OCI-LY7 (cell line): ENCODE data around the gene CDYL. TPM values are rescaled to one million over a fixed set of nuclear protein-coding genes. Genes with fewer than 3 reads are reported as not detected.

ENCODE experiments used
- BruUV-seq: library from RNA; stranded (reverse); fragments of 400-500 nt; replicated peaks from 2 replicates; lab custom pipeline; 2021; lab: Mats Ljungman, UMichigan
- CTCF ChIA-PET: fragments of 300-600 bp; sonication (Branson Sonifier 250); formaldehyde crosslinking; loops from one replicate; lab custom pipeline; 2022; ENCODE audit warnings: antibody characterized with exemption; ENCODE audit not compliant: unreplicated experiment; lab: Charles Lee
- POLR2A ChIA-PET: fragments of 300-600 bp; sonication (Branson Sonifier 250); formaldehyde crosslinking; loops from one replicate; lab custom pipeline; 2022; ENCODE audit warnings: antibody characterized with exemption; lab: Charles Lee
- DNase-seq: peaks from one replicate; pipeline ENCODE4 v3.0.0-alpha.2; 2015; ENCODE audit warnings: low spot score
- H2AFZ ChIP-seq: fragments of 200-600 bp; sonication (generic), shearing (Covaris generic); 2 replicates; pipeline ENCODE4 v1.6.1; 2014; ENCODE audit warnings: mild to moderate bottlenecking, antibody characterized with exemption, low read length, moderate library complexity
- H3K27ac ChIP-seq: fragments of 200-600 bp; sonication (generic); 2 replicates; pipeline ENCODE4 v1.5.1; 2014; ENCODE audit warnings: mixed run types, low read depth, mild to moderate bottlenecking, moderate library complexity, low read length, inconsistent platforms; ENCODE audit not compliant: poor library complexity, severe bottlenecking
- H3K36me3 ChIP-seq: fragments of 200-600 bp; sonication (generic); 2 replicates; pipeline ENCODE4 v1.6.1; 2014; ENCODE audit warnings: mild to moderate bottlenecking, antibody characterized with exemption, low read length, moderate library complexity, mixed read lengths; ENCODE audit not compliant: insufficient read depth
- H3K4me1 ChIP-seq: fragments of 200-600 bp; sonication (generic); 2 replicates; pipeline ENCODE4 v1.5.1; 2014; ENCODE audit warnings: mild to moderate bottlenecking, low read length; ENCODE audit not compliant: insufficient read depth, poor library complexity, severe bottlenecking
- H3K4me2 ChIP-seq: fragments of 200-600 bp; sonication (generic); 2 replicates; pipeline ENCODE4 v1.6.1; 2014; ENCODE audit warnings: mild to moderate bottlenecking, low read length
- H3K4me3 ChIP-seq: fragments of 200-600 bp; sonication (generic); 2 replicates; pipeline ENCODE4 v1.5.1; 2014; ENCODE audit warnings: mild to moderate bottlenecking, low read depth, low read length; ENCODE audit not compliant: poor library complexity, severe bottlenecking
- H3K79me2 ChIP-seq: fragments of 200-600 bp; sonication (generic); 2 replicates; pipeline ENCODE4 v1.6.1; 2016; ENCODE audit warnings: low read depth, mild to moderate bottlenecking, low read length, moderate library complexity, mixed read lengths; ENCODE audit not compliant: insufficient read depth
- H3K9me2 ChIP-seq: fragments of 200-600 bp; sonication (generic); 2 replicates; pipeline ENCODE4 v1.6.1; 2016; ENCODE audit warnings: mild to moderate bottlenecking, low read length, mixed read lengths; ENCODE audit not compliant: insufficient read depth
- H3K9me3 ChIP-seq: fragments of 200-600 bp; sonication (generic); 2 replicates; pipeline ENCODE4 v1.6.1; 2014; ENCODE audit warnings: mild to moderate bottlenecking, mixed run types, low read length, mixed read lengths
- H4K20me1 ChIP-seq: fragments of 200-600 bp; sonication (generic); 2 replicates; pipeline ENCODE4 v1.6.1; 2014; ENCODE audit warnings: mild to moderate bottlenecking, antibody characterized with exemption, low read length, moderate library complexity, mixed read lengths; ENCODE audit not compliant: insufficient read depth
- CTCF ChIP-seq: fragments of 200-600 bp; sonication (generic); conservative IDR thresholded peaks from 2 replicates; pipeline ENCODE4 v1.5.1; 2014; ENCODE audit warnings: mild to moderate bottlenecking, antibody characterized with exemption, low read length, moderate library complexity, mixed read lengths
- EZH2phosphoT487 ChIP-seq: fragments of 200-600 bp; sonication (generic); IDR thresholded peaks from 2 replicates; pipeline ENCODE4 v1.6.1; 2018; ENCODE audit warnings: low read depth, borderline replicate concordance, mild to moderate bottlenecking, mixed run types, antibody characterized with exemption, low read length, moderate library complexity, mixed read lengths
- intact Hi-C: fragments of 100-400 bp; cut with micrococcal nuclease; formaldehyde crosslinking; loops from one replicate; pipeline ENCODE4 v1.10.0; 2022; ENCODE audit not compliant: unreplicated experiment
- total RNA-seq, 2 experiments: library from RNA; depleted of rRNA in 1 of 2; stranded (reverse); fragments of >200 nt in 1 of 2; shearing (Covaris generic) in 1 of 2; gene quantifications; 2 replicates each; pipeline ENCODE4 v1.2.3, GENCODE V29; 2014 to 2022

The CDYL gene
- total RNA-seq, 2 experiments from 2014 or later: 33.6 to 76.4 TPM

- Histone ChIP-seq H3K27ac (no peak overlapping the region), H3K9me2 (no peaks in the 10 kb centered on the region), H3K36me3 (peaks cover 5% of the 10 kb centered on the region; the same call in 1 of the 2 replicates), H2AFZ (no peak overlapping the region), H4K20me1 (no peaks in the 10 kb centered on the region), H3K4me3 (no peak overlapping the region), H3K4me1 (peaks cover 6% of the 10 kb centered on the region), H3K4me2 (no peak overlapping the region), H3K79me2 (no peaks in the 10 kb centered on the region), H3K9me3 (no peaks in the 10 kb centered on the region)
- POLR2A ChIA-PET: no interaction called here
- DNase-seq: no peak
- BruUV-seq: no TSS peak
- CTCF ChIA-PET: no interaction called here
- intact Hi-C loops: loop anchor here (5.0 kb wide), 2 partner anchors 72 to 162 kb away; partner anchors contain the start of gene CDYL
- TF ChIP-seq CTCF (no peak), EZH2phosphoT487 (no peak)
These were observed 163.0 kb downstream of the CDYL start for GRCh38 chr6:4939241-4939640.

DNA sequence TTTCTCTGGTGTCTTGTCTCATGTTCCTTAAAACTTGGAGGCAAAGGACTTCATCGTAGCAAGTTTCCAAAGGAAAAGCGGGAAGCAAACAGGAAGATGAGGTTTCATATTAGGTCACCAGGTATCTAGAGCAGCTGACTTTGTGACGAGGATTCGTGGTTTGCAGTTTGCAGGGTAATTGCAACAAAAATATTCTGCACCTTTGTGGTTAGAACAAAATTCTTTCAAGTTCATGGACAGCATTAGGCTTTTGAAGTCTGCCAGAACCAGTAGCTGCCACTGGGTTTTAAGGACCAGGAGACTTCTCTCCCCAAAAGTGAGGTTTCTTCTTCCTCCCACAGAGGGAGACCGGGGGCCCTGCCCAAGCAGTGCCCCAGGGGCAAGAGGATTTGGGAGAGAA lies 164.2 kb downstream of the CDYL start:
- ChIA-PET POLR2A (interaction anchor here (0.5 to 0.6 kb wide), 3 partner anchors 61 to 157 kb away, joined by 3 to 4 read pairs (median 4); no protein-coding TSS in a partner anchor), CTCF (no interaction called here)
- Histone ChIP-seq H3K9me3 (no peaks in the 10 kb centered on the region), H3K4me2 (no peak overlapping the region), H4K20me1 (no peaks in the 10 kb centered on the region), H3K36me3 (peaks cover 9% of the 10 kb centered on the region; the same call in 1 of the 2 replicates), H3K79me2 (no peaks in the 10 kb centered on the region), H3K4me1 (peaks cover 6% of the 10 kb centered on the region), H3K4me3 (no peak overlapping the region), H2AFZ (no peak overlapping the region), H3K9me2 (no peaks in the 10 kb centered on the region), H3K27ac (no peak overlapping the region)
- no peak for TF ChIP-seq EZH2phosphoT487
- no peak for TF ChIP-seq CTCF
- DNase-seq: no peak
- intact Hi-C loops: no loop called here
- BruUV-seq: no TSS peak
